Measurements from ENCODE around the gene FUT9. TPM values are rescaled to one million over a fixed set of nuclear protein-coding genes. Genes with fewer than 3 reads are reported as not detected.

Gene FUT9
- total and polyA plus RNA-seq, 2 of the 8 experiments (the other 6 are each of a cell fraction or from before 2014, with no cell fraction given) = 0.85 to 4.9 TPM

- no peak for TF ChIP-seq CTBP2 (IDR thresholded peaks at IDR 0.05; ENCODE audit: borderline replicate concordance, insufficient read depth, insufficient read length, low read length)
- TF ChIP-seq POLR2A (IDR thresholded peaks at IDR 0.05; ENCODE audit: control extremely low read depth in 1 of 2, low read depth in 2 of 2, low read length in 2 of 2) = no peak
- TF ChIP-seq SUZ12 (IDR thresholded peaks at IDR 0.05; ENCODE audit: low read length) = no peak
- no peak for TF ChIP-seq CEBPB (IDR thresholded peaks at IDR 0.05; ENCODE audit: low read depth, low read length)
- no peak for TF ChIP-seq SP4 (IDR thresholded peaks at IDR 0.05; ENCODE audit: low read length)
Measured at GRCh38 chr6:95998133-95998532, 17.6 kb upstream of the FUT9 start (continued).
